Measurements from ENCODE around the gene SMIM14. TPM values are rescaled to one million over a fixed set of nuclear protein-coding genes. Genes with fewer than 3 reads are reported as not detected.

Gene SMIM14
- total RNA-seq, 4 donors from 2014 or later, result 25.6 to 49.2 (median 36.4) TPM

- TF ChIP-seq CTCF (IDR thresholded peaks at IDR 0.05) (no peak), POLR2A (IDR thresholded peaks at IDR 0.05) (peak in 1 of 2 donors; percentile 48)
- 0% methylated on average over 14 to 25 of the region's 73 CpGs for WGBS, 2 donors
Observed at GRCh38 chr4:39527296-39528060, 111.2 kb downstream of the SMIM14 start, which contains the start of gene UGDH. UGDH (minus strand) TSS chr4:39527439; CDS start chr4:39521512, 5,927 bp downstream.

GRCh38 chr4:39526765-39527295, 111.8 kb downstream of the SMIM14 start:
- TF ChIP-seq CTCF (IDR thresholded peaks at IDR 0.05), result no peak
- TF ChIP-seq POLR2A (IDR thresholded peaks at IDR 0.05), result no peak
- WGBS, 2 donors, result 0 to 1% methylated on average over 27 to 32 of the region's 33 CpGs
- DNase-seq (ENCODE audit: low spot score in 2 of 2), result peak; percentile 23 to 84
- intact Hi-C loops (cut with DNase I; ENCODE audit: low total_unique reads), result loop anchor here (10.0 kb wide), 1 partner anchor 108 kb away; the partner anchor contains the start of gene SMIM14
- H3K4me3 ChIP-seq (ENCODE audit: low read depth, poor library complexity, severe bottlenecking), result peak overlapping the region; percentile 71

More at GRCh38 chr4:39527296-39528060, 111.2 kb downstream of the SMIM14 start, which contains the start of gene UGDH:
- peak; percentile 96 to 99 for DNase-seq (ENCODE audit: low spot score in 2 of 2)
- H3K4me3 ChIP-seq (ENCODE audit: low read depth, poor library complexity, severe bottlenecking), result peak within 1 kb of the TSS; percentile 71
- intact Hi-C loops (cut with DNase I; ENCODE audit: low total_unique reads), result loop anchor here (10.0 kb wide), 1 partner anchor 107 kb away; the partner anchor contains the start of gene SMIM14

- H3K4me3 ChIP-seq (ENCODE audit: low read depth, poor library complexity, severe bottlenecking), result peak overlapping the region; percentile 71
- intact Hi-C loops (cut with DNase I; ENCODE audit: low total_unique reads), result loop anchor here (10.0 kb wide), 1 partner anchor 109 kb away; the partner anchor contains the start of gene SMIM14
- TF ChIP-seq POLR2A (IDR thresholded peaks at IDR 0.05), result no peak
- WGBS, 2 donors, result 17% methylated on average over 9 of the region's 9 CpGs
- DNase-seq (ENCODE audit: low spot score in 2 of 2), result no peak
Observed at GRCh38 chr4:39525822-39526690, 112.6 kb downstream of the SMIM14 start.

- WGBS, 2 donors, result 83% methylated on average over 7 of the region's 7 CpGs
- intact Hi-C loops (cut with DNase I; ENCODE audit: low total_unique reads), result loop anchor here (10.0 kb wide), 1 partner anchor 110 kb away; the partner anchor contains the start of gene SMIM14
- TF ChIP-seq POLR2A (IDR thresholded peaks at IDR 0.05), result no peak
- TF ChIP-seq CTCF (IDR thresholded peaks at IDR 0.05), result no peak
- DNase-seq (ENCODE audit: low spot score in 2 of 2), result no peak
- no peak overlapping the region for H3K4me3 ChIP-seq (ENCODE audit: low read depth, poor library complexity, severe bottlenecking)
Observed at GRCh38 chr4:39524161-39524957, 114.3 kb downstream of the SMIM14 start.

GRCh38 chr4:39522068-39522467, 116.6 kb downstream of the SMIM14 start:
- intact Hi-C loops (cut with DNase I; ENCODE audit: low total_unique reads), result loop anchor here (10.0 kb wide), 1 partner anchor 113 kb away; the partner anchor contains the start of gene SMIM14
- no peak for DNase-seq (ENCODE audit: low spot score in 2 of 2)
- H3K4me3 ChIP-seq (ENCODE audit: low read depth, poor library complexity, severe bottlenecking), result no peak overlapping the region
- TF ChIP-seq CTCF (IDR thresholded peaks at IDR 0.05) (no peak), POLR2A (IDR thresholded peaks at IDR 0.05) (no peak)
- WGBS, 2 donors, result 19 to 66% methylated on average over 2 of the region's 2 CpGs

Measured in lower leg skin (tissue), 4 donors.